Measurements from ENCODE around the gene ZNF154. TPM values are rescaled to one million over a fixed set of nuclear protein-coding genes. Genes with fewer than 3 reads are reported as not detected.
A peak's percentile ranks its signal among the peaks of the same experiment; 100 is the strongest.
"Not testable (repeated sequence)": the region's sequence is repeated elsewhere in the genome, so short reads cannot be mapped to it uniquely, and the experiment has no call there.

Gene ZNF154
- polyA plus RNA-seq (ENCODE audit: insufficient read depth in 1 of 5, insufficient read length in 5 of 5, low replicate concordance in 1 of 5): 10 to 100 TPM; 27.8 to 50.7 (median 41.1) TPM
- long read RNA-seq, donor 1, partial matches to known transcripts: 6 of 6 reads
- long read RNA-seq, donor 1, other reads (novel, unspliced or antisense): 0 of 6 reads
- long read RNA-seq, donor 2, full-length matches to known transcripts: 1 of 1 reads
- long read RNA-seq, donor 2, partial matches to known transcripts: 0 of 1 reads
- long read RNA-seq, donor 2, other reads (novel, unspliced or antisense): 0 of 1 reads
- long read RNA-seq, donor 3, partial matches to known transcripts: 16 of 16 reads
- long read RNA-seq, donor 3, other reads (novel, unspliced or antisense): 0 of 16 reads
- long read RNA-seq, donor 4, partial matches to known transcripts: 5 of 5 reads
- long read RNA-seq, donor 4, other reads (novel, unspliced or antisense): 0 of 5 reads
- long read RNA-seq, donor 5, partial matches to known transcripts: 12 of 14 reads
- long read RNA-seq, donor 5, other reads (novel, unspliced or antisense): 0 of 14 reads
- long read RNA-seq, donor 6, full-length matches to known transcripts: 2 of 2 reads
- long read RNA-seq, donor 6, partial matches to known transcripts: 0 of 2 reads
- long read RNA-seq, donor 6, other reads (novel, unspliced or antisense): 0 of 2 reads
- long read RNA-seq, donor 7, partial matches to known transcripts: 14 of 16 reads
- long read RNA-seq, donor 7, other reads (novel, unspliced or antisense): 0 of 16 reads
- long read RNA-seq, donor 8: 0 reads

GRCh38 chr19:57708641-57709361, at the start of gene ZNF154:
Gene ZNF154, minus strand, starts transcription at chr19:57709204. Its CDS starts 233 bp downstream, at chr19:57708971.
- DNase-seq: peak; percentile 84 to 88

GRCh38 chr19:57757941-57758340, 48.9 kb upstream of the ZNF154 start:
- DNase-seq: no peak

DNA sequence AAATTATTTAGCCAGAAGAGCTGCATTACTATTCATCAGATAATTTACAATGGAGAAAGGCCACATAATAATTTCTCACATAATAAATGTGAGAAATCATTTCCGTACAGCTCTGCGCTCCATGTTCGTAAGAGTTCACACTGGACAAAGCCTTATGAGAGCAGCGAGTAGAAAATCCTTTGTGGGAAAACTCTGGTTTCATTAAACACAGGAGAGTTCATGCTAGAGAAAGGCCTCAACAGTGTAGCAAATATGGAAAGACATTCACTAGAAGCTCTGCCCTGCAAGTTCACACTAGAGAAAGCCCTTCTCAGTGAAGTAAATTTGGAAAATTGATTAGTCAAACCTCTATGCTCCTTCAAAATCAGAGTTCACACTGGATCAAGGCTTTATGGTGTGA, 46.0 kb upstream of the ZNF154 start:
- DNase-seq: no peak

DNA sequence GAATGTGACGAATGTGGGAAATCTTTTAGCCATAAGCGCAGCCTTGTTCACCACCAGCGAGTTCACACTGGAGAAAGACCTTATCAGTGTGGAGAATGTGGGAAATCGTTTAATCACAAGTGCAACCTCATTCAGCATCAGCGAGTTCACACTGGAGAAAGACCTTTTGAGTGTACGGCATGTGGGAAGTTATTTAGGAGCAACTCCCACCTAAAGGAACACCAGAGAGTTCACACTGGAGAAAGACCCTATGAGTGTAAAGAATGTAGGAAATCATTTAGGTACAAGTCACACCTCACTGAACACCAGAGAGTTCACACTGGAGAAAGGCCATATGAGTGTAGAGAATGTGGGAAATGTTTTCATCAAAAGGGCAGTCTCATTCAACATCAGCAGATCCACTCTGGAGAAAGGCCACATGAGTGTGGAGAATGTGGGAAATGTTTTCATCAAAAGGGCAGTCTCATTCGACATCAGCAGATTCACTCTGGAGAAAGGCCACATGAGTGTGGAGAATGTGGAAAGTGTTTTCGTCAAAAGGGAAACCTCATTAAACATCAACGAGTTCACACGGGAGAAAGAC, 45.2 kb upstream of the ZNF154 start:
- no peak for DNase-seq

DNA sequence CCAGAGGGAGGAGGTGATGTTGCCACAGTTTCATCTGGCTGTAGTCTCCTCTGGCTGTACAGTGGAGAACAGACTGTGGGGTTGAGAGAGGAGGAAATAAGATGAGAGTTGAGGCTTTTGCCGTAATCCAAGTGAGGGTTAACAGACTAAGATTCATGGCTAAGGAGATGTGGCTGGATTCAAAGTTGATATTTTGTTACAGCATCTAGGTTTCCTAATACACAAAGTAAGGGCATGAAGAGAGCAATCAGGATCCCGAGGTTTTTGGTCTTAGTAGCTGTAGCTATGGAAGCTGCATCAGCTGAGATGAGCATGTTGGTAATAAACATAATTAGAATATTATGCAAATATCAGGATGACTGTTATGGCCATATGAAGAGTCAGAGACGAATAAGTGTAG, 39.0 kb upstream of the ZNF154 start:
- no peak for DNase-seq

DNA sequence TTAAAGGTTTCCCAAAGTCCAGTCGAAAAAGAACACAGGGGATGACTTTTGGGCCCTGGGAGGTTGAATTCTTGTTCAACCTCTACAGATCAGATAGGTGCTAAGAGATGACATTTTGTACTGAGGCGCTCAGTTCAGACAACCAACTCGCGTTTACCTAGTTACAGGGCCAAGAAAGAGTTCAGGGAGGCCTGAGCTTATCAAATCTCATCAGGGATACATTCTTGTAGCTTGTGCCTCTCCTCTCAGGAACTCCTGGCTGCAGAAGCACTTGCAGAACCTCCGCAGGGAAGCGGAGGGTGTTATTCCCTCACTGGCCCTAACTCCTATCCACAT, 38.4 kb upstream of the ZNF154 start:
- DNase-seq: no peak

GRCh38 chr19:57746580-57747471, 37.8 kb upstream of the ZNF154 start, which contains the start of gene ZNF776:
Gene ZNF776, plus strand, starts transcription at chr19:57746815. Its CDS starts 244 bp downstream, at chr19:57747059.
- DNase-seq: peak; percentile 87 to 90

DNA sequence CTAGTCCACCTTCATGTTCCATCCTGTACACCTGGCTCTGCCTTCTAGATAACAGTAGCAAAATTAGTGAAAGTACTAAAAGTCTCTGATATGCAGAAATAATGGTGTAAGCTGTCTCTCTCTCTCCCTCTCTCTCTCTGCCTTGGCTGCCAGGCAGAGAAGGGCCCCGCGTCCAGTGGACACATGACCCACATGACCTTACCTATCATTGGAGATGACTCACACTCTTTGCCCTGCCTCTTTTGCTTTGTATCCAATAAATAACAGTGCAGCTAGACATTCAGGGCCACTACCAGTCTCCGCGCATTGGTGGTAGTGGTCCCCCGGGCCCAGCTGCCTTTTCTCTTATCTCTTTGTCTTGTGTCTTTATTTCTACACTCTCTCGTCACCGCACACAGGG, 29.8 kb upstream of the ZNF154 start:
- not testable (repeated sequence) for DNase-seq

DNA sequence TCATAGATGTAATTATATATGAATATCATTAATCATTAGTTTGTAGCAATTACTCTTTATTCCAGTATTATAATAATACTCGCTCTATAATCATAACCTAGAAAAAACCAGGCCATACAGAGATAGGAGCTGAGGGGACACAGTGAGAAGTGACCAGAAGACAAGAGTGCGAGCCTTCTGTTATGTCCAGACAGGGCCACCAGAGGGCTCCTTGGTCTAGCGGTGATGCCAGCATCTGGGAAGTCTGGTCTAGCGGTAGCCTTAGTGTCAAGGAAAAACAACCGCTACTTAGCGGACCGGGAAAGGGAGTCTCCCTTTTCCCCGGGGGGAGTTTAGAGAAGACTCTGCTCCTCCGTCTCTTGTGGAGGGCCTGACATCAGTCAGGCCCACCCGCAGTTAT, 29.3 kb upstream of the ZNF154 start:
- peak; percentile 12 to 24 for DNase-seq

GRCh38 chr19:57720878-57721277, 11.9 kb upstream of the ZNF154 start:
- no peak for DNase-seq

- DNase-seq: no peak
Observed at GRCh38 chr19:57719901-57720519, 11.0 kb upstream of the ZNF154 start.

GRCh38 chr19:57719424-57719823, 10.4 kb upstream of the ZNF154 start:
- DNase-seq: no peak

- DNase-seq: no peak
Observed at GRCh38 chr19:57712222-57712621, 3.2 kb upstream of the ZNF154 start.

GRCh38 chr19:57709616-57710015, 612 bp upstream of the ZNF154 start:
- DNase-seq: no peak

DNA sequence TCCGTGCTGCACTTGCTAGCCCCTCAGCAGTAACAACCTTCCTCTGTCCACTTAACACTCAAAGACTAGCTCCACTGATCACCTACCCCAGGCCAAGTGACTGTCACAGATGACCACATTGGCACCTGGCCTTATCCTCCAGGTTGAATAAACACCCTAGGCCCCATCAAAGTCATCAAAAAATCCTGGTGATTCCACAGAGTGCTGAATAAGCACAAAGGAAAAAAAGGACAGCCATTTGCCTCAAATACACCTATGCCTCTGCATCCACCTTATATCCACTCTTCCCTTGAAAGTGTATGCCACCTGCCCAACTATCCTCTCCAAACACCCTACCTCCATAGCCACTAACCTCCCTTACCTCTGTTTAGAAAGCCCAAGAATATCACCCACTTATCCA, 2.7 kb downstream of the ZNF154 start:
- no peak for DNase-seq

DNA sequence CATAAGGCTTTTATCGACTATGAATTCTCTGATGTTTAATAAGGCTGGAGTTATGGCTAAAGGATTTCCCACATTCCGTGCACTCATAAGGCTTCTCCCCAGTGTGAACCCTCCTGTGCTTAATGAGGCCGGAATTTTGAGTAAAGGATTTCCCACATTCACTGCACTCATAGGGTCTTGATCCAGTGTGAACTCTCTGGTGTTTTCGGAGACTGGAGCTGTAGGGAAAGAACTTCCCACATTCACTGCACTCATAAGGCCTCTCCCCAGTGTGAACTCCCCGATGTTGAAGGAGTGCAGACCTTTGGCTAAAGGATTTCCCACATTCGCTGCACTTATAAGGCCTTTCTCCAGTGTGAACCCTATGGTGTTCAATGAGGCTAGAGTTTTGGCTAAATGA, 7.4 kb downstream of the ZNF154 start:
- DNase-seq: no peak

DNA sequence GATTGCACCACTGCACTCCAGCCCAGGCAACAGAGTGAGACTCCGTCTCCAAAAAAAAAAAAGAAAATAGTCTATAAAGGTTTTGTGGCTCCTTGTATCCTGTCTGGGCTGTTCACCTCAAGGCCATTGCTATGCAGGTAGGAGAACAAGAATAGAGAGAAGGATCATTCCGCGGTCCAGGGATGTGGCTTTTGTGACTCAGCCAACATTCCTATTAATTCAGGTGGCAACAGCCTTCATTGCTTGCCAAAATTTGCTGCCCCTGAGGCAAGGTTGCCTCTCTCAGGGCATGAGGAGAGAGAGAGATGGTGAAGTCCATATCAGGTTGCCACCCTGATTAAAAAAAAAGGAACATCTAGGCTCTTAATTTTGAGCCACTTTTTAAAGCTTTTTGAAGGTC, 19.3 kb downstream of the ZNF154 start:
- DNase-seq: no peak

GRCh38 chr19:57688011-57688763, 20.8 kb downstream of the ZNF154 start:
- no peak for DNase-seq

- no peak for DNase-seq
Observed at GRCh38 chr19:57687363-57688010, 21.5 kb downstream of the ZNF154 start.

Data from right lung (tissue), 10 donors.